ENCODE results near the gene LRRC3. TPM values are rescaled to one million over a fixed set of nuclear protein-coding genes. Genes with fewer than 3 reads are reported as not detected.

LRRC3 gene
- total and polyA plus RNA-seq, 7 experiments from 2014 or later: 0.06 to 3.3 (median 0.89) TPM

GRCh38 chr21:44511219-44511937 lies 56.1 kb downstream of the LRRC3 start:
- DNase-seq (no peak), ATAC-seq (no peak)
- peak overlapping the region; percentile 64 for H3K4me3 ChIP-seq (ENCODE audit: low read length)
- H3K27ac Mint-ChIP-seq: peak overlapping the region in 3 of 9 donors; percentile 6 to 41 (median 14)
- intact Hi-C loops (cut with micrococcal nuclease): loop anchor here (1.0 to 5.0 kb wide), 4 partner anchors 36 to 416 kb away; partner anchors contain the start of gene KRTAP12-3 (in 1 of the 2)
- H3K9me3 ChIP-seq (ENCODE audit: control insufficient read depth in 2 of 3, low read length in 3 of 3): no peaks in the 10 kb centered on the region
- H3K27me3 Mint-ChIP-seq: no peaks in the 10 kb centered on the region
- H3K4me3 Mint-ChIP-seq: peak overlapping the region in 8 of 10 donors; percentile 12 to 75 (median 64)
- POLR2A ChIA-PET: interaction anchor here (1.0 to 1.5 kb wide), 3 partner anchors 146 to 231 kb away, joined by 3 to 10 read pairs (median 3); partner anchors contain the start of gene KRTAP12-3
- no peaks in the 10 kb centered on the region for H3K36me3 Mint-ChIP-seq
- H3K4me1 ChIP-seq (ENCODE audit: control insufficient read depth in 2 of 2, insufficient read depth in 2 of 2, low read length in 2 of 2): peaks cover 7 to 13% of the 10 kb centered on the region in 2 donors
- peaks cover 0 to 1% (median 0%) of the 10 kb centered on the region in 11 donors for H3K9me3 Mint-ChIP-seq
- CTCF ChIA-PET: interaction anchor here (0.5 to 9.1 kb wide), 26 partner anchors 10 to 1533 kb away, joined by 3 to 111 read pairs (median 3); partner anchors contain the start of genes KRTAP10-11, KRTAP10-5, KRTAP12-3 and UBE2G2
- H3K36me3 ChIP-seq (ENCODE audit: control insufficient read depth in 2 of 3, insufficient read depth in 3 of 3, low read length in 3 of 3): no peaks in the 10 kb centered on the region
- H3K4me1 Mint-ChIP-seq: peaks cover 0 to 4% (median 0%) of the 10 kb centered on the region in 7 donors
- no peaks in the 10 kb centered on the region for H3K27me3 ChIP-seq (ENCODE audit: control insufficient read depth in 2 of 2, insufficient read depth in 2 of 2, low read length in 2 of 2)
- H3K27ac ChIP-seq (ENCODE audit: low read depth, low read length): no peak overlapping the region

Other genes starting within 250 kb of the LRRC3 start
- gene ICOSLG, start 214.6 kb upstream of the LRRC3 start, total RNA-seq: 10 to 100 TPM in 3 of 5 experiments, 1 to 10 TPM in 2; 3.3 to 20.4 (median 10.7) TPM
- gene ICOSLG, start 214.6 kb upstream of the LRRC3 start, polyA plus RNA-seq: 1 to 10 TPM in 1 of 2 donors, under 1 TPM in 1; 0.45 to 3.6 TPM
- gene DNMT3L, start 193.6 kb upstream of the LRRC3 start, total RNA-seq: not detected
- not detected for gene DNMT3L, start 193.6 kb upstream of the LRRC3 start, polyA plus RNA-seq
- 1 to 10 TPM in 1 of 5 experiments, under 1 TPM in 1, not detected in 3; 0.32 to 2.6 TPM for gene AIRE, start 169.6 kb upstream of the LRRC3 start, total RNA-seq
- under 1 TPM in 1 of 2 donors, not detected in 1; 0.14 TPM for gene AIRE, start 169.6 kb upstream of the LRRC3 start, polyA plus RNA-seq
- 100 to 1,000 TPM; 107 to 196 (median 122) TPM for gene PFKL, start 155.5 kb upstream of the LRRC3 start, total RNA-seq
- gene PFKL, start 155.5 kb upstream of the LRRC3 start, polyA plus RNA-seq: 100 to 1,000 TPM in 1 of 2 donors, 10 to 100 TPM in 1; 75.0 to 103 TPM
- gene CFAP410, start 116.1 kb upstream of the LRRC3 start, total RNA-seq: 10 to 100 TPM; 20.8 to 66.7 (median 49.5) TPM
- 10 to 100 TPM; 26.3 to 45.4 TPM for gene CFAP410, start 116.1 kb upstream of the LRRC3 start, polyA plus RNA-seq
- 10 to 100 TPM in 2 of 5 experiments, 1 to 10 TPM in 3; 1.2 to 29.6 (median 5.3) TPM for gene TRPM2, start 101.9 kb upstream of the LRRC3 start, total RNA-seq
- 1 to 10 TPM; 1.5 to 1.7 TPM for gene TRPM2, start 101.9 kb upstream of the LRRC3 start, polyA plus RNA-seq
- gene KRTAP10-1, start 84.7 kb downstream of the LRRC3 start, total RNA-seq: not detected
- not detected for gene KRTAP10-1, start 84.7 kb downstream of the LRRC3 start, polyA plus RNA-seq
- gene KRTAP10-2, start 96.0 kb downstream of the LRRC3 start, total RNA-seq: not detected
- not detected for gene KRTAP10-2, start 96.0 kb downstream of the LRRC3 start, polyA plus RNA-seq
- gene KRTAP10-3, start 103.3 kb downstream of the LRRC3 start, total RNA-seq: not detected
- not detected for gene KRTAP10-3, start 103.3 kb downstream of the LRRC3 start, polyA plus RNA-seq
- not detected for gene KRTAP10-4, start 118.2 kb downstream of the LRRC3 start, total RNA-seq
- not detected for gene KRTAP10-4, start 118.2 kb downstream of the LRRC3 start, polyA plus RNA-seq
- not detected for gene KRTAP10-5, start 125.1 kb downstream of the LRRC3 start, total RNA-seq
- not detected for gene KRTAP10-5, start 125.1 kb downstream of the LRRC3 start, polyA plus RNA-seq
- not detected for gene KRTAP10-6, start 137.0 kb downstream of the LRRC3 start, total RNA-seq
- gene KRTAP10-6, start 137.0 kb downstream of the LRRC3 start, polyA plus RNA-seq: not detected
- gene KRTAP10-7, start 145.1 kb downstream of the LRRC3 start, total RNA-seq: not detected
- not detected for gene KRTAP10-7, start 145.1 kb downstream of the LRRC3 start, polyA plus RNA-seq
- not detected for gene KRTAP10-8, start 156.6 kb downstream of the LRRC3 start, total RNA-seq
- not detected for gene KRTAP10-8, start 156.6 kb downstream of the LRRC3 start, polyA plus RNA-seq
- gene KRTAP10-9, start 171.6 kb downstream of the LRRC3 start, total RNA-seq: not detected
- not detected for gene KRTAP10-9, start 171.6 kb downstream of the LRRC3 start, polyA plus RNA-seq
- gene KRTAP10-10, start 181.8 kb downstream of the LRRC3 start, total RNA-seq: not detected
- gene KRTAP10-10, start 181.8 kb downstream of the LRRC3 start, polyA plus RNA-seq: not detected
- not detected for gene KRTAP10-11, start 190.9 kb downstream of the LRRC3 start, total RNA-seq
- not detected for gene KRTAP10-11, start 190.9 kb downstream of the LRRC3 start, polyA plus RNA-seq
- not detected for gene KRTAP12-4, start 199.1 kb downstream of the LRRC3 start, total RNA-seq
- not detected for gene KRTAP12-4, start 199.1 kb downstream of the LRRC3 start, polyA plus RNA-seq
- gene KRTAP12-3, start 202.4 kb downstream of the LRRC3 start, total RNA-seq: 1 to 10 TPM in 1 of 5 experiments, not detected in 4; 1.1 TPM
- gene KRTAP12-3, start 202.4 kb downstream of the LRRC3 start, polyA plus RNA-seq: not detected
- gene KRTAP12-2, start 211.4 kb downstream of the LRRC3 start, total RNA-seq: not detected
- not detected for gene KRTAP12-2, start 211.4 kb downstream of the LRRC3 start, polyA plus RNA-seq
- gene KRTAP12-1, start 226.7 kb downstream of the LRRC3 start, total RNA-seq: not detected
- gene KRTAP12-1, start 226.7 kb downstream of the LRRC3 start, polyA plus RNA-seq: not detected
- gene KRTAP10-12, start 241.7 kb downstream of the LRRC3 start, total RNA-seq: not detected
- gene KRTAP10-12, start 241.7 kb downstream of the LRRC3 start, polyA plus RNA-seq: not detected

All from naive thymus-derived CD4-positive, alpha-beta T cell (primary cell).